ENCODE data around the gene HELZ.

HELZ gene

GRCh38 chr17:67071595-67071994 is 173.4 kb downstream of the HELZ start:
- no peak for DNase-seq

DNA sequence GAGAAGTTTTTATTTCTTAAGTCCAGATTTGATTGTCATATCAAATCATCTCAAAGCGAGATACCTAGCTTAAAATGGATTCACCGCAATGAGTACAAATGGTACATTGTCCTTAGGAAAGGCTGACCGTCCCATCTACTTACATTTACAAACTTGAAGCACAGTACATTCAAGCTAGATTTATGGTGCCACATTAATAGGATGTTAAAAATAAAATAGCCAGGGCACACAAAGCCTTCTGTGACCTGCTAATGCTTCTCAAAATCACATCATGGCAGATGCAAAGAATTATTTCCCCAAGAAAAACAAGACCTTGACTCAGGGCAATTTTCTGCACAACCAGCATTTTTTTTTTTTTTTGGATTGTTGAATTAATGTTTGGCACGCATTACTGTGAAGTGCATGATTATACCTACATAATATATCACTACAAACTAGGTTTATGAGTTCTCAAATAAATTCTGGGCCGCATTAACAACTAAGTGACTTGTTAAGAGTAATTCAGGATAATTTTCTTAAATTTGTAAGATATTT is 175.3 kb downstream of the HELZ start:
- no peak for DNase-seq

- no peak for DNase-seq
Measured at GRCh38 chr17:67068999-67069398, 176.0 kb downstream of the HELZ start.

DNA sequence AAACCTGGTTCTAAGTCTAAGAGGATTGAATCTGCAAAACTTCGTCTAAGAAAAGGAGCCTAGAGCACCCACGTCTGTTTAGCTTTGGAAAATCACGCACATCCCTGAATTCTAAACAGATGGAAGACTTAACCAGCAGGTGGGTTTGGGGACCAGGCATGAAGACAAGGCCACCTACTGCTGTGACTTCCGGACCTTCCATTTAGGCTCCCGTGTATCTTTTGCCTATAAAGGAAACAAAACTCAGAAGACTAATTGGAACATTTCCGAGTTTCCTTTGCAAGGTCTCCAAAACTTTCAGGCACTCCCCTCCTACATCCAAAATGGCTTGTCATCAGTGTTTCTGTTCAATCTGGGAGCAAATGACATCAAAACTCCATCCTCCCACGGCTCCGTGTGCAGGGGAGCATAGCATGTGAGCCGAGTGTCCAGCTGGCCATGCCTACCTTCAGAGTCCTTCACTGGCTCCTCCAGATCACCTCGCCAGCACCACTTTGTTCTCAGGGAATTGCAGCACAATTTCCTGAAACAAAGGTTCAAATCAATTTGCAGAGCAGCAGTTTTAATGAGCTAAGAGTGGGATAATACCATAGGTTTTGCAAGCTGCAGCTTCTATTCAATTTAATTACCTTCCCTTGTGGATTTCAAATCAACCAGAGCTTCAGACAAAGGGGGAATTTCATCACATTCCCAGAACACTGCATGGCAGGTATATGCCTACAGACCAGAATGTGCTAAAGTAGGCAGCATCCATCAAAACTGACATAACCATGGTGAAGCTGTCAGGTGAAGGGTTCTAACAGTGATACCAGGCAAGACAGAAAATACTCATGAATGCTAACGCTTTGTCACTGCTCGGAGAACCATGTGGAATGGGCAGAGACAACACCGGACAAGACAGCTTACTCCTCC is 177.2 kb downstream of the HELZ start:
- DNase-seq = no peak

- DNase-seq = no peak
Measured at GRCh38 chr17:67066717-67067116, 178.3 kb downstream of the HELZ start.

GRCh38 chr17:67063141-67063540 is 181.9 kb downstream of the HELZ start:
- DNase-seq = no peak

GRCh38 chr17:67059372-67059771 is 185.6 kb downstream of the HELZ start:
- DNase-seq = no peak

- no peak for DNase-seq
Measured at GRCh38 chr17:67058036-67058435, 187.0 kb downstream of the HELZ start.

GRCh38 chr17:67056746-67057490 is 188.1 kb downstream of the HELZ start:
- no peak for DNase-seq

DNA sequence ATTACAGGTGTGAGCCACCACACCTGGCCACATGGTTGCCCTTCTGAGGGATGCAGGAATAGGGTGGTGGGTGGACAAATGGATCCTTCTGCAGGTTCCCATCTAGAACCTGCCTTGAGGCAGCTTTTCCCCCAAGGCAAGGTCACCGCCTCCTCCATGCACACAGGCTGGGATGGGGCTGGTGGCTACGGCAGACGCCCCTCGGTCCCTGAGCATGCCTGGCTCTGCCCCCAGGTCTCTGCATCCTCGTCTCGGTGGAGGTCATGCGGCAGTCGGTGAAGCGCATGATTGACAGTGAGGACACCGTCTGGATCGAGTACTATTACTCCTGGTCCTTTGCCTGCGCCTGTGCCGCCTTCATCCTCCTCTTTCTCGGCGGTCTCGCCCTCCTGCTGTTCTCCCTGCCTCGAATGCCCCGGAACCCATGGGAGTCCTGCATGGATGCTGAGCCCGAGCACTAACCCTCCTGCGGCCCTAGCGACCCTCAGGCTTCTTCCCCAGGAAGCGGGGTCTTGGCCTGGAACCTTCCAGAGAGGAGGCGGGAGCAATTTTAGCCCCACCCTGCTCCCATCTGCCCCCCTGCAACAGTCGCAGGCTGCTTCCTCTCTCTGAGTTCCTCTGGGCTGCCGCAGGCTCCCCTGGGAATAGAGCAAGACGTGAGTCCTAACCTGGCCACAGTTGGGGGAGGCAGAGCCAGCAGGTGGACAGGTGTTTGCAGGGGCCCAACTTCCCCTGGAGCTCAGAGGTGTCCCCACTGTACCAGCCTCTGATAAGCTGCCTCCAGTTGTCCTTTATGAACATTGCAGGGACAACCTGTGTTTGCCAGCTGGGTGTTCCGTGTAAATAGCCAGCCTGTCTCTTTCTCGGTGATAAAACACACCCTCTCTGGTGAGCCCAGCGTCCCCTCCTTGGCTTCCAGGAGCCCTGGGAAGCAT is 188.9 kb downstream of the HELZ start:
- no peak for DNase-seq

GRCh38 chr17:67055041-67055443 is 190.0 kb downstream of the HELZ start:
- DNase-seq = no peak

- no peak for DNase-seq
Measured at GRCh38 chr17:67054608-67055007, 190.4 kb downstream of the HELZ start.

DNA sequence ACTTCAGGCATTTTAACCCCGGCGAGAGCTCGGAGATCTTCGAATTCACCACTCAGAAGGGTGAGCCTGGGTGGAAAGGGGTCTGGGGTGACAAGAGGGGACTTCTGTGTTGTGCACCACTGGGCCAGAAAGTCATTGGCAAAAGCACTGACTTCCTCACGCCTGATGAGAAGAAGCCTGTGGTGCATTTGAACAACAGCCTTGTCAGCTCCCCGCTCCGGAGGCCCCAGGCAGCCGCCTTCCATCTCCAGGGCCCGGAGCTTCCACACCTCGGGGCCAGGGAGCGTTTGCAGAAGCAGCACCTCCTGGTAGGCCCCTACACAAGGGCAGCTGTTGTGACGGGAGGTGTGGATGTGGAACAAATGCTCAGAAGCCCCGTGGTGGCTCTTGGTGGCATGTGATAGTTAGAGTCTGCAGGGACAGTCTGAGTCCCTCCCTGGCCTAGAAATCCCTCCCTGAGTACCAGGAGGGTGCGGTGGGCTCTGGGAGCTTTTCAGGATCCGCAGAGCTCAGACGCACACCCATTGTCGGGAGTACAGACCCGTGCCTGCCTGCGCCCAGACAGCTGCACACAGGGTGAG is 190.9 kb downstream of the HELZ start:
- no peak for DNase-seq

- no peak for DNase-seq
Measured at GRCh38 chr17:67053438-67054000, 191.5 kb downstream of the HELZ start.

- DNase-seq = no peak
Measured at GRCh38 chr17:67052720-67053437, 192.1 kb downstream of the HELZ start.

DNA sequence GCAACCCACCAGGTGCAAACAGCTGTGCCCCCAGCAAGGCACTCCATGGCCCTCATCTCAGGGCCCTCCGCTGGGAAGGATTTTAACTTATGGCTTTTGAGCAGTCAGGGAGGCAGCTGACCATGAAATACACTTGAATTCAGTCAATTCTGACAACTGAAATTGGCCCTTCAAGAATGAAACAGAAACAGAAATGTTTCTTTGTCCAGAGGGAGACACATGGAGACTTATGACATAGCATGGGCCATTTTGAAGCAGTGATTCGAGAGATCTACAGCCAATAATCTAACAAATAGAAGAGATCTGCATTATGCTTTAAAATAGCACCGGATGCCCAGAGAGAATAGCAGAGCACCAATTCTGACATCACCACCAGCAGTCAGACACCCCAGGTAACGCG is 193.2 kb downstream of the HELZ start:
- no peak for DNase-seq

DNA sequence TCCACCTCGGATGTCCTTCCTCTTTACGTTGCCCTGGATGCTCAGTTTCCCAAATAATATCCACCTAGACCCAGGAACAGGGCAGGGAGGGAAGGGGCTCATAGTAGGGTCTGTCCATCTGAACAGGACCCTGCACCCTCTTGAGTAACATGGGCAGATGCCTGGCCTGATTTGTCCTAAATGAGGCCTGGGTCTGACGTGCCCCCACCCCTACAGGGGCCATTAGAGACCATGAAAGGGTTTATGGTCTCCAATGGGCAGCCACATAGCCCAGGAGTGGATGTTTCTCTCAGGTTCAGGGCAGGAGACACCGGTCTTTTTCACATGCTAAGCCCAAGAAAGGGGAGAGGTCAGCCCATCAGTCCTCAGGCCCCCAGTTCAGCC is 193.8 kb downstream of the HELZ start:
- no peak for DNase-seq

- DNase-seq = no peak
Measured at GRCh38 chr17:67050471-67051154, 194.4 kb downstream of the HELZ start.

- no peak for DNase-seq
Measured at GRCh38 chr17:67050066-67050465, 194.9 kb downstream of the HELZ start.

DNA sequence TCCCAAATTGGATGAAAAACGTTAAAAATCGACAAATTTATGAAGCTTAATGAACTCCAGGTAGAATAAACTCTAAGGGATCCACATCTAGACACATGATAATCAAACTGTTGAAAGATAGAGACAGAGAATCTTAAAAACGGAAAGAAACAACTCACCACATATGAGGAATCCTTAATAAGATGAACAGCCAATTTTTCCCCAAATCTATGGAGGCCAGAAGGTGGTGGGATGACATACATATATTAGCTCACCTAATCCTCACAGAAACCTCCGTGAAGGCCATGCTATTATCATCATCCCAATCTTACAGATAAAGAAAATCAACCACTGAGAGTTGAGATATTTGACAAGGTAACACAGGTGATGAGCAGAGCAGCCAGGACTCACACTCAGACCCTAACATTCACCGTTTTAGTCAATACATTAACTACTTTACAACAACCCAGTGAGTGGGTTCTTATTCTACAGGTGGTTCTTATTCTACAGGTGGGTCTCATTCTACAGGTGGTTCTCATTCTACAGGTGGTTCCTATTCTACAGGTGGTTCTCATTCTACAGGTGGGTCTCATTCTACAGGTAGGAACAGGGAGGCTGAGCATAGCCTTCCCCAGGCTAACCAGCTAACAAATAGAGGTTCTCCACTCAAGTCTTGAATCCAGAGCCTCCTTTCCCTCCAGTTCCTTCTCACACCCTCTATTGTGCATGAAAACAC is 195.8 kb downstream of the HELZ start:
- DNase-seq = no peak

All from SIG-M5 (cell line).